OCI-LY3 (cell line): ENCODE results near the gene FLVCR2.

Experiments
- H2AFZ ChIP-seq: fragments of 200-600, 300-600 bp; shearing (Covaris generic); 2 replicates; pipeline ENCODE4 v1.6.0; 2014; ENCODE audit warnings: antibody characterized with exemption, low read depth, low read length
- H3K27ac ChIP-seq: fragments of 200-600, 300-600 bp; sonication (generic); 2 replicates; pipeline ENCODE4 v1.5.1; 2014; ENCODE audit warnings: mild to moderate bottlenecking, low read length, moderate library complexity, mixed read lengths
- H3K27me3 ChIP-seq: fragments of 200-600, 300-600 bp; sonication (generic); 2 replicates; pipeline ENCODE4 v1.6.1; 2014; ENCODE audit warnings: low read depth, low read length, mixed read lengths
- H3K36me3 ChIP-seq: fragments of 200-600, 300-600 bp; sonication (generic); replicated peaks from 2 replicates; pipeline ENCODE3; 2014; ENCODE audit warnings: low read depth, low read length, mixed read lengths
- H3K4me1 ChIP-seq: fragments of 300-600, 200-600 bp; sonication (generic); 2 replicates; pipeline ENCODE4 v1.6.1; 2014; ENCODE audit warnings: low read length, mixed read lengths
- H3K4me2 ChIP-seq: fragments of 200-600, 300-600 bp; sonication (generic); 2 replicates; pipeline ENCODE4 v1.6.1; 2014; ENCODE audit warnings: low read length, mixed read lengths
- H3K4me3 ChIP-seq: fragments of 300-600, 200-600 bp; sonication (generic); 2 replicates; pipeline ENCODE4 v1.5.1; 2014; ENCODE audit warnings: antibody characterized with exemption, mild to moderate bottlenecking, low read length, moderate library complexity
- H3K79me2 ChIP-seq: fragments of 300-600, 200-600 bp; shearing (Covaris generic); 2 replicates; pipeline ENCODE4 v1.6.1; 2014; ENCODE audit warnings: mild to moderate bottlenecking, low read length, mixed read lengths
- H3K9ac ChIP-seq: fragments of 300-600, 200-600 bp; shearing (Covaris generic); 2 replicates; pipeline ENCODE4 v1.6.0; 2014; ENCODE audit warnings: mild to moderate bottlenecking, low read length, moderate library complexity
- H3K9me3 ChIP-seq: fragments of 200-600, 300-600 bp; shearing (Covaris generic); 2 replicates; pipeline ENCODE4 v1.6.1; 2014; ENCODE audit warnings: low read length, mixed read lengths; ENCODE audit not compliant: insufficient read depth
- H4K20me1 ChIP-seq: fragments of 200-600, 300-600 bp; sonication (generic); 2 replicates; pipeline ENCODE4 v1.6.1; 2016; ENCODE audit warnings: low read length, mixed read lengths; ENCODE audit not compliant: insufficient read depth
- CTCF ChIP-seq: fragments of 200-600, 300-600 bp; sonication (generic); IDR thresholded peaks from 2 replicates; pipeline ENCODE4 v1.5.1; 2014; ENCODE audit warnings: antibody characterized with exemption, low read length, low read depth
- EZH2phosphoT487 ChIP-seq: fragments of 200-600 bp; shearing (Covaris generic); IDR thresholded peaks from 2 replicates; pipeline ENCODE4 v1.6.1; 2018; ENCODE audit warnings: antibody characterized with exemption, mixed run types, low read depth

The FLVCR2 gene

GRCh38 chr14:75587388-75587787 lies 9.0 kb downstream of the FLVCR2 start:
- TF ChIP-seq EZH2phosphoT487 (no peak), CTCF (no peak)
- peaks cover 12% of the 10 kb centered on the region for H3K36me3 ChIP-seq
- no peak overlapping the region for H3K27ac ChIP-seq
- H3K4me3 ChIP-seq, result no peak overlapping the region
- H3K9me3 ChIP-seq, result no peaks in the 10 kb centered on the region
- H3K27me3 ChIP-seq, result no peaks in the 10 kb centered on the region
- H3K4me1 ChIP-seq, result no peaks in the 10 kb centered on the region
- H3K79me2 ChIP-seq, result no peaks in the 10 kb centered on the region
- H3K4me2 ChIP-seq, result no peak overlapping the region
- H2AFZ ChIP-seq, result no peak overlapping the region
- no peaks in the 10 kb centered on the region for H4K20me1 ChIP-seq
- no peak overlapping the region for H3K9ac ChIP-seq

DNA sequence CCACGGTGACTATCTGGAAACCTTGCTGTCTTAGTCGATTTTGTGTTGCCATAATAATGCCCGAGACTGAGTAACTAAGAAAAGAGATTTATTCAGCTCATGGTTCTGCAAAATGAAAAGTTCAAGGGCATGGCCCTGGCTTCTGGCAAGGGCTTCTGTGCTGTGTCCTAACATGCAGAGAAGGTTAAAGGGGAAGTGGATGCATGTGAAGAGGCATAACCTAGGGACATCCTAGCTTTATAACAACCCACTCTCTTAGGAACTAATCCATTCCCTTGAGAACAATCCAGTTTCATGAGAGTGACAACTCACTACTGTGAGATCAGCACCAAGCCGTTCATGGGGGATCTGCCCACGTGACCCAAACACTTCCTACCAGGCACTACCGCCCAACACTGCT lies 11.5 kb downstream of the FLVCR2 start:
- TF ChIP-seq CTCF, result no peak
- TF ChIP-seq EZH2phosphoT487, result no peak
- Histone ChIP-seq H3K9me3 (0 out of 2 replicates have a peak, but pooled peaks cover 4% of the 10 kb centered on the region), H2AFZ (no peak overlapping the region), H3K4me1 (peaks cover 8% of the 10 kb centered on the region), H3K79me2 (no peaks in the 10 kb centered on the region), H4K20me1 (no peaks in the 10 kb centered on the region), H3K36me3 (peaks cover 14% of the 10 kb centered on the region), H3K27ac (no peak overlapping the region), H3K4me3 (no peak overlapping the region), H3K27me3 (no peaks in the 10 kb centered on the region), H3K4me2 (no peak overlapping the region), H3K9ac (no peak overlapping the region)

GRCh38 chr14:75591331-75591946 lies 13.0 kb downstream of the FLVCR2 start:
- peaks cover 14% of the 10 kb centered on the region for H3K36me3 ChIP-seq
- no peak overlapping the region for H3K9ac ChIP-seq
- no peak overlapping the region for H3K27ac ChIP-seq
- peaks cover 8% of the 10 kb centered on the region for H3K4me1 ChIP-seq
- H3K79me2 ChIP-seq, result no peaks in the 10 kb centered on the region
- H4K20me1 ChIP-seq, result no peaks in the 10 kb centered on the region
- no peaks in the 10 kb centered on the region for H3K27me3 ChIP-seq
- no peak overlapping the region for H3K4me3 ChIP-seq
- H3K9me3 ChIP-seq, result 0 out of 2 replicates have a peak, but pooled peaks cover 4% of the 10 kb centered on the region
- H2AFZ ChIP-seq, result no peak overlapping the region
- no peak for TF ChIP-seq EZH2phosphoT487
- no peak for TF ChIP-seq CTCF
- no peak overlapping the region for H3K4me2 ChIP-seq

DNA sequence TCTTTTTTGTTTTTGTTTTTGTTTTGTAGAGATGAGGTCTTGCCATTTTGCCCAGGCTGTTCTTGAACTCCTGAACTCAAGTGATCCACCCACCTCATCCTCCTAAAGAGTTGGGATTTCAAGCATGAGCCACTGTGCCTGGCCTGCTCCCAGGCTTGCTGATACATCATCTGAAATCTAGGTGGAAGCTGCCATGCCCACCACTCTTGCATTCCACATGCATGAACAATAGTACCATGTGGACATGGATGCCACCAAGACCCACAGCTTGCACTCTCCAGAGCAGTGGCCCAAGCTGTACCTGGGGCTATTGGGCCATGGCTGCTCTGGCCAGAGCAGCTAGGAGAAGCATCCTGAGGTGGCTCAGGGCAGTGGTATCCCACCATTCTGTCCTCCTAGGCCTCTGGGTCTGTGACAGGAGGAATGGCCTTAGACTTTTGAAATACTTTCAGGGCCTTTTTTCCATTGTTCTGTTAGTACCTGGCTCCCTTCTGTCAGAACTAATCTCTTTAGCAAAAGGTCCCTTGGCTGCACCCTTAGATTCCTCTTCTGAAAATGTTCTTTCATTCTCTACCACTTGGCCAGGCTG lies 13.7 kb downstream of the FLVCR2 start:
- no peak for TF ChIP-seq CTCF
- TF ChIP-seq EZH2phosphoT487, result no peak
- H3K27me3 ChIP-seq, result no peaks in the 10 kb centered on the region

More for the DNA sequence above, 13.7 kb downstream of the FLVCR2 start:
- H3K4me3 ChIP-seq, result no peak overlapping the region
- H3K79me2 ChIP-seq, result no peaks in the 10 kb centered on the region
- H3K9ac ChIP-seq, result no peak overlapping the region
- H3K4me1 ChIP-seq, result peaks cover 10% of the 10 kb centered on the region
- no peak overlapping the region for H3K4me2 ChIP-seq
- H3K36me3 ChIP-seq, result peaks cover 14% of the 10 kb centered on the region
- no peaks in the 10 kb centered on the region for H4K20me1 ChIP-seq
- H2AFZ ChIP-seq, result no peak overlapping the region
- H3K27ac ChIP-seq, result no peak overlapping the region
- H3K9me3 ChIP-seq, result 0 out of 2 replicates have a peak, but pooled peaks cover 4% of the 10 kb centered on the region
